ENCODE measurements around the gene CD27. TPM values are rescaled to one million over a fixed set of nuclear protein-coding genes. Genes with fewer than 3 reads are reported as not detected.

Gene CD27
- total and polyA plus RNA-seq, 2 of the 13 experiments (the other 11 are each of a cell fraction or from before 2014, with no cell fraction given) = 0.12 TPM; not detected in 1

DNA sequence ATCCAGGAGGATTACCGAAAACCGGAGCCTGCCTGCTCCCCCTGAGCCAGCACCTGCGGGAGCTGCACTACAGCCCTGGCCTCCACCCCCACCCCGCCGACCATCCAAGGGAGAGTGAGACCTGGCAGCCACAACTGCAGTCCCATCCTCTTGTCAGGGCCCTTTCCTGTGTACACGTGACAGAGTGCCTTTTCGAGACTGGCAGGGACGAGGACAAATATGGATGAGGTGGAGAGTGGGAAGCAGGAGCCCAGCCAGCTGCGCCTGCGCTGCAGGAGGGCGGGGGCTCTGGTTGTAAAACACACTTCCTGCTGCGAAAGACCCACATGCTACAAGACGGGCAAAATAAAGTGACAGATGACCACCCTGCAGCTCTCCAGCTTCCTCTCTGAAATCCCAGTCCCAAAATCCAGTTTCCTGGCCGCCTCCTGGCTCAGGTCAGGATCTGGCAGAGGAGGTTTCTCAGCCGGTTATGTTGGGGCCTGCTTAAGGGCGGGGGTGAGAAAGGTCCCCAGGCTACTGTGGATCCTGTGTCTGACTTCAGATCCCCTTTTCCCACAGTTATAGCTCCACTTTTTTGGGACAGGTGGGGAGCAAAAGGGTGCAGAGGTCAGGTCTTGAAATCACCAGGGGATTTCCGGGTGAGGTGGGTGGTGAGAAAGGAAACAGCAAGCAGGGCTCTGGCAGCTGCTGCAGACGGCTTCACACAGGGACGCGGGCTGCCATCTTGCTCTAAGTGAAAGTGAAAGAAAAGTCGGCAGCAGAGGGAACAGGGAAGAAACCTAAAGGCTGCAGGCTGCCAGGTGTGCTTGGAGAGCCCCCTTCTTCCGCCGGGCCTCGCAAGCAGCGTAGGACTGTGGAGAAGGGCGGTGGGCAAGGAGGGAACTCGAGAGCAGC is 6.8 kb downstream of the CD27 start, which contains the start of gene TAPBPL (continued):
- TF ChIP-seq, protein P1, sequence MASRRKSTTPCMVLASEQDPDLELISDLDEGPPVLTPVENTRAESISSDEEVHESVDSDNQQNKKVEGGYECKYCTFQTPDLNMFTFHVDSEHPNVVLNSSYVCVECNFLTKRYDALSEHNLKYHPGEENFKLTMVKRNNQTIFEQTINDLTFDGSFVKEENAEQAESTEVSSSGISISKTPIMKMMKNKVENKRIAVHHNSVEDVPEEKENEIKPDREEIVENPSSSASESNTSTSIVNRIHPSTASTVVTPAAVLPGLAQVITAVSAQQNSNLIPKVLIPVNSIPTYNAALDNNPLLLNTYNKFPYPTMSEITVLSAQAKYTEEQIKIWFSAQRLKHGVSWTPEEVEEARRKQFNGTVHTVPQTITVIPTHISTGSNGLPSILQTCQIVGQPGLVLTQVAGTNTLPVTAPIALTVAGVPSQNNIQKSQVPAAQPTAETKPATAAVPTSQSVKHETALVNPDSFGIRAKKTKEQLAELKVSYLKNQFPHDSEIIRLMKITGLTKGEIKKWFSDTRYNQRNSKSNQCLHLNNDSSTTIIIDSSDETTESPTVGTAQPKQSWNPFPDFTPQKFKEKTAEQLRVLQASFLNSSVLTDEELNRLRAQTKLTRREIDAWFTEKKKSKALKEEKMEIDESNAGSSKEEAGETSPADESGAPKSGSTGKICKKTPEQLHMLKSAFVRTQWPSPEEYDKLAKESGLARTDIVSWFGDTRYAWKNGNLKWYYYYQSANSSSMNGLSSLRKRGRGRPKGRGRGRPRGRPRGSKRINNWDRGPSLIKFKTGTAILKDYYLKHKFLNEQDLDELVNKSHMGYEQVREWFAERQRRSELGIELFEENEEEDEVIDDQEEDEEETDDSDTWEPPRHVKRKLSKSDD (CRISPR knock-in tag; IDR thresholded peaks at IDR 0.05; ENCODE audit: low read depth) = no peak
- TF ChIP-seq HNRNPH1 (optimal IDR thresholded peaks at IDR 0.05; ENCODE audit: low read depth, low read length) (no peak), NFYB (CRISPR knock-in tag; IDR thresholded peaks at IDR 0.05) (peak; percentile 80), ZFP41 (CRISPR knock-in tag; IDR thresholded peaks at IDR 0.05; ENCODE audit: borderline replicate concordance) (no peak), ZNF124 (CRISPR knock-in tag; IDR thresholded peaks at IDR 0.05) (no peak), THAP7 (CRISPR knock-in tag; IDR thresholded peaks at IDR 0.05) (no peak), HMG20A (CRISPR knock-in tag; IDR thresholded peaks at IDR 0.05; ENCODE audit: borderline replicate concordance) (no peak), ZNF605 (CRISPR knock-in tag; IDR thresholded peaks at IDR 0.05) (peak; percentile 80), KLF12 (CRISPR knock-in tag; IDR thresholded peaks at IDR 0.05; ENCODE audit: borderline replicate concordance) (peak; percentile 66; the same call in 1 of the 2 replicates), NPAS2 (CRISPR knock-in tag; IDR thresholded peaks at IDR 0.05; ENCODE audit: borderline replicate concordance) (peak; percentile 21; the same call in 1 of the 2 replicates), CHD2 (IDR thresholded peaks at IDR 0.05; ENCODE audit: low read depth, low read length) (no peak), ZSCAN20 (CRISPR knock-in tag; IDR thresholded peaks at IDR 0.05; ENCODE audit: borderline replicate concordance) (no peak), HMGA1 (CRISPR knock-in tag; conservative IDR thresholded peaks at IDR 0.05) (no peak), ARID2 (CRISPR knock-in tag; IDR thresholded peaks at IDR 0.05; ENCODE audit: borderline replicate concordance) (peak; percentile 77; the same call in 1 of the 2 replicates), ZNF616 (CRISPR knock-in tag; IDR thresholded peaks at IDR 0.05; ENCODE audit: low read depth) (no peak), ZBTB1 (CRISPR knock-in tag; IDR thresholded peaks at IDR 0.05; ENCODE audit: borderline replicate concordance) (no peak), ZC3H4 (CRISPR knock-in tag; IDR thresholded peaks at IDR 0.05; ENCODE audit: borderline replicate concordance) (0 out of 2 replicates have a peak, but pooled peaks have one; percentile 27), KAT8 (CRISPR knock-in tag; IDR thresholded peaks at IDR 0.05) (peak; percentile 76; the same call in 1 of the 2 replicates), ZKSCAN1 (IDR thresholded peaks at IDR 0.05; ENCODE audit: low read length) (no peak), ZNF530 (CRISPR knock-in tag; IDR thresholded peaks at IDR 0.05; ENCODE audit: low read depth) (no peak)
